B cell (primary cell): ENCODE results near the gene MBD3L4.

Source experiments
- EZH2 ChIP-seq: IDR thresholded peaks from 2 replicates; pipeline ENCODE4 v1.6.1; 2012; ENCODE audit warnings: borderline replicate concordance, low read depth, mild to moderate bottlenecking, moderate library complexity, low read length; ENCODE audit not compliant: insufficient read depth, poor library complexity, severe bottlenecking
- TF ChIP-seq, protein P1 (sequence below): fragments of 200-600 bp; IDR thresholded peaks from one replicate; pipeline ENCODE4 v1.8.0; 2022; ENCODE audit warnings: antibody characterized with exemption, mild to moderate bottlenecking

DNA sequence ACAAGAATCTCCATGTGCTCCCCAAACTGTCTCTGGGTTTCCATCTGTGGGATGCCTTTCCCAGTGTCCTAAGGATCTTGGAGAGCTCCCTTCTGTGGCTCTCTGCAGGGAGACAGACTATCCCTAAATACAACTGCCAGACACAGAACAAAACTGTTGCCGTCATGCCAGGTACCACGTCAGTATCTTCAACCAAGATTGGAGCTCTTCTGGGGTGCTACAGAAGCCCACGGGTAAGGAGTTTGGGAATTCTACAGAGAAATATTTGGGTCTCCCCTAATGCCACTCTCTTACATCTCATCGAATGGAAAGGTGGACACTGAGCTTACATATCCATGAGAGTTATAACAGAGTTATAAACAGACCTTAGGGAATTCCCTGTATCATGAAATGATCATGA lies 23.4 kb upstream of the MBD3L4 start:
- TF ChIP-seq, protein P1, sequence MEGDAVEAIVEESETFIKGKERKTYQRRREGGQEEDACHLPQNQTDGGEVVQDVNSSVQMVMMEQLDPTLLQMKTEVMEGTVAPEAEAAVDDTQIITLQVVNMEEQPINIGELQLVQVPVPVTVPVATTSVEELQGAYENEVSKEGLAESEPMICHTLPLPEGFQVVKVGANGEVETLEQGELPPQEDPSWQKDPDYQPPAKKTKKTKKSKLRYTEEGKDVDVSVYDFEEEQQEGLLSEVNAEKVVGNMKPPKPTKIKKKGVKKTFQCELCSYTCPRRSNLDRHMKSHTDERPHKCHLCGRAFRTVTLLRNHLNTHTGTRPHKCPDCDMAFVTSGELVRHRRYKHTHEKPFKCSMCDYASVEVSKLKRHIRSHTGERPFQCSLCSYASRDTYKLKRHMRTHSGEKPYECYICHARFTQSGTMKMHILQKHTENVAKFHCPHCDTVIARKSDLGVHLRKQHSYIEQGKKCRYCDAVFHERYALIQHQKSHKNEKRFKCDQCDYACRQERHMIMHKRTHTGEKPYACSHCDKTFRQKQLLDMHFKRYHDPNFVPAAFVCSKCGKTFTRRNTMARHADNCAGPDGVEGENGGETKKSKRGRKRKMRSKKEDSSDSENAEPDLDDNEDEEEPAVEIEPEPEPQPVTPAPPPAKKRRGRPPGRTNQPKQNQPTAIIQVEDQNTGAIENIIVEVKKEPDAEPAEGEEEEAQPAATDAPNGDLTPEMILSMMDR = no peak
- no peak for TF ChIP-seq EZH2
